ENCODE measurements around the gene RPL13. TPM values are rescaled to one million over a fixed set of nuclear protein-coding genes. Genes with fewer than 3 reads are reported as not detected.
A peak's percentile ranks its signal among the peaks of the same experiment; 100 is the strongest.

Gene RPL13
- polyA plus RNA-seq, 1 donor from 2014 or later: 2,685 TPM

DNA sequence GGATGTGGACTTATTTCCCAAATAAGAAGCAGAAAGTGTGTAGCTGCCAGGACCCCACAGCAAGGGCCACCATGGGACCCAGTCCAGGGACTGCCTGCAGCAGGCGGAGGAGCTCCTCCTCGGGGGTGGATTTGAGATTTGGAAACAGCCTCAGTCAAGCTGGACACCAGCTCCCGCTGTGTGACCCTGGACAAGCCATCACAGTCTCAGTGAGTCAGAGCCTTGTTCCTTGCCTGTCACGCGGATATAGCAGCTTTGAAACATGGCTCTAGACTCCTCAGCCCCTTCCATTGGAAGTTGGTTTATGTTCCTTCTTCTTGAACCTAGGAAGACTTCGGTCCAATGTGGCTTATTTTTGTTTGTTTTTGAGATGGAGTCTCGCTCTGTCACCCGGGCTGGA lies 40.5 kb downstream of the RPL13 start:
- H3K27me3 ChIP-seq (ENCODE audit: insufficient read depth, low read depth, low read length): no peaks in the 10 kb centered on the region
- no peaks in the 10 kb centered on the region for H3F3A ChIP-seq (ENCODE audit: insufficient read depth, low read length, poor library complexity, severe bottlenecking)
- no peak overlapping the region for H3K9ac ChIP-seq (ENCODE audit: low read length)
- no peak overlapping the region for H3K4me2 ChIP-seq (ENCODE audit: low read length)
- no peak for TF ChIP-seq POLR2AphosphoS5 (IDR thresholded peaks at IDR 0.05)
- TF ChIP-seq, protein P1, sequence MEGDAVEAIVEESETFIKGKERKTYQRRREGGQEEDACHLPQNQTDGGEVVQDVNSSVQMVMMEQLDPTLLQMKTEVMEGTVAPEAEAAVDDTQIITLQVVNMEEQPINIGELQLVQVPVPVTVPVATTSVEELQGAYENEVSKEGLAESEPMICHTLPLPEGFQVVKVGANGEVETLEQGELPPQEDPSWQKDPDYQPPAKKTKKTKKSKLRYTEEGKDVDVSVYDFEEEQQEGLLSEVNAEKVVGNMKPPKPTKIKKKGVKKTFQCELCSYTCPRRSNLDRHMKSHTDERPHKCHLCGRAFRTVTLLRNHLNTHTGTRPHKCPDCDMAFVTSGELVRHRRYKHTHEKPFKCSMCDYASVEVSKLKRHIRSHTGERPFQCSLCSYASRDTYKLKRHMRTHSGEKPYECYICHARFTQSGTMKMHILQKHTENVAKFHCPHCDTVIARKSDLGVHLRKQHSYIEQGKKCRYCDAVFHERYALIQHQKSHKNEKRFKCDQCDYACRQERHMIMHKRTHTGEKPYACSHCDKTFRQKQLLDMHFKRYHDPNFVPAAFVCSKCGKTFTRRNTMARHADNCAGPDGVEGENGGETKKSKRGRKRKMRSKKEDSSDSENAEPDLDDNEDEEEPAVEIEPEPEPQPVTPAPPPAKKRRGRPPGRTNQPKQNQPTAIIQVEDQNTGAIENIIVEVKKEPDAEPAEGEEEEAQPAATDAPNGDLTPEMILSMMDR (IDR thresholded peaks at IDR 0.05; ENCODE audit: poor library complexity, severe bottlenecking): no peak
- no peak for TF ChIP-seq RAD21 (conservative IDR thresholded peaks at IDR 0.05)
- TF ChIP-seq MXI1 (conservative IDR thresholded peaks at IDR 0.05; ENCODE audit: poor library complexity, severe bottlenecking): no peak
- TF ChIP-seq EZH2 (IDR thresholded peaks at IDR 0.05; ENCODE audit: borderline replicate concordance, insufficient read depth, low read length, poor library complexity, severe bottlenecking): no peak
- no peak for TF ChIP-seq TAF1 (IDR thresholded peaks at IDR 0.05; ENCODE audit: low read depth)
- no peak for TF ChIP-seq SMC3 (conservative IDR thresholded peaks at IDR 0.05; ENCODE audit: poor library complexity)
- TF ChIP-seq EP300 (conservative IDR thresholded peaks at IDR 0.05; ENCODE audit: poor library complexity, severe bottlenecking): no peak
- TF ChIP-seq, protein P2, sequence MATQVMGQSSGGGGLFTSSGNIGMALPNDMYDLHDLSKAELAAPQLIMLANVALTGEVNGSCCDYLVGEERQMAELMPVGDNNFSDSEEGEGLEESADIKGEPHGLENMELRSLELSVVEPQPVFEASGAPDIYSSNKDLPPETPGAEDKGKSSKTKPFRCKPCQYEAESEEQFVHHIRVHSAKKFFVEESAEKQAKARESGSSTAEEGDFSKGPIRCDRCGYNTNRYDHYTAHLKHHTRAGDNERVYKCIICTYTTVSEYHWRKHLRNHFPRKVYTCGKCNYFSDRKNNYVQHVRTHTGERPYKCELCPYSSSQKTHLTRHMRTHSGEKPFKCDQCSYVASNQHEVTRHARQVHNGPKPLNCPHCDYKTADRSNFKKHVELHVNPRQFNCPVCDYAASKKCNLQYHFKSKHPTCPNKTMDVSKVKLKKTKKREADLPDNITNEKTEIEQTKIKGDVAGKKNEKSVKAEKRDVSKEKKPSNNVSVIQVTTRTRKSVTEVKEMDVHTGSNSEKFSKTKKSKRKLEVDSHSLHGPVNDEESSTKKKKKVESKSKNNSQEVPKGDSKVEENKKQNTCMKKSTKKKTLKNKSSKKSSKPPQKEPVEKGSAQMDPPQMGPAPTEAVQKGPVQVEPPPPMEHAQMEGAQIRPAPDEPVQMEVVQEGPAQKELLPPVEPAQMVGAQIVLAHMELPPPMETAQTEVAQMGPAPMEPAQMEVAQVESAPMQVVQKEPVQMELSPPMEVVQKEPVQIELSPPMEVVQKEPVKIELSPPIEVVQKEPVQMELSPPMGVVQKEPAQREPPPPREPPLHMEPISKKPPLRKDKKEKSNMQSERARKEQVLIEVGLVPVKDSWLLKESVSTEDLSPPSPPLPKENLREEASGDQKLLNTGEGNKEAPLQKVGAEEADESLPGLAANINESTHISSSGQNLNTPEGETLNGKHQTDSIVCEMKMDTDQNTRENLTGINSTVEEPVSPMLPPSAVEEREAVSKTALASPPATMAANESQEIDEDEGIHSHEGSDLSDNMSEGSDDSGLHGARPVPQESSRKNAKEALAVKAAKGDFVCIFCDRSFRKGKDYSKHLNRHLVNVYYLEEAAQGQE (IDR thresholded peaks at IDR 0.05; ENCODE audit: borderline replicate concordance): no peak
- no peak overlapping the region for H2AFZ ChIP-seq (ENCODE audit: low read depth, low read length)
- no peaks in the 10 kb centered on the region for H3K79me2 ChIP-seq (replicated peaks; ENCODE audit: insufficient read depth, low read length)
- H3K9me3 ChIP-seq (ENCODE audit: low read length): no peaks in the 10 kb centered on the region
- no peaks in the 10 kb centered on the region for H3K36me3 ChIP-seq (ENCODE audit: insufficient read depth, low read length)
- H3K27ac ChIP-seq (ENCODE audit: low read length): no peak overlapping the region
- H4K20me1 ChIP-seq (ENCODE audit: insufficient read depth): no peaks in the 10 kb centered on the region
- no peak overlapping the region for H3K4me3 ChIP-seq (ENCODE audit: low read length)
- no peaks in the 10 kb centered on the region for H3K9me2 ChIP-seq (ENCODE audit: insufficient read depth, low read length)

DNA sequence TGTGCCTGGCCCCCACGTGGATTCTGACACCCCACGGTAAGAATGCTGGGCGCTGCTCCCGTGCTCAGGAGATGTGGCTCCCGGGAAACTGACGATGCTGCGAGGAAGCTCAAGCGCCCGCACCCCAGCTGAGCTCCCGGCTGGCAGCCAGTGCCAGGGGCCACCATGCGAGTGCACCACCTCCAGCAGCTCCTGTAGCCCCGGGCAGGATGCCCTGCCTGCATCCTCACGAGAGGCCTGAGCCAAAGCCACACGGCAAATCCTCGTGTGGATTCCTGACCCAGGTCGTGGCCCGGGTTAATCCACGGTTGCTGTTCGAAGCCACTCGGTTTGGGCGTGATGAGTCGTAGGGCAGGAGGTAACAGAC lies 41.4 kb downstream of the RPL13 start:
- Histone ChIP-seq H3K4me2 (ENCODE audit: low read length) (no peak overlapping the region), H3K9me3 (ENCODE audit: low read length) (no peaks in the 10 kb centered on the region), H3K4me3 (ENCODE audit: low read length) (peak overlapping the region; percentile 18), H3F3A (ENCODE audit: insufficient read depth, low read length, poor library complexity, severe bottlenecking) (no peaks in the 10 kb centered on the region), H3K27me3 (ENCODE audit: insufficient read depth, low read depth, low read length) (no peaks in the 10 kb centered on the region), H4K20me1 (ENCODE audit: insufficient read depth) (no peaks in the 10 kb centered on the region), H3K9me2 (ENCODE audit: insufficient read depth, low read length) (no peaks in the 10 kb centered on the region), H3K27ac (ENCODE audit: low read length) (peak overlapping the region; percentile 47), H2AFZ (ENCODE audit: low read depth, low read length) (no peak overlapping the region), H3K36me3 (ENCODE audit: insufficient read depth, low read length) (no peaks in the 10 kb centered on the region), H3K9ac (ENCODE audit: low read length) (peak overlapping the region; percentile 31), H3K79me2 (replicated peaks; ENCODE audit: insufficient read depth, low read length) (no peaks in the 10 kb centered on the region)
- TF ChIP-seq TAF1 (IDR thresholded peaks at IDR 0.05; ENCODE audit: low read depth) (no peak), POLR2AphosphoS5 (IDR thresholded peaks at IDR 0.05) (no peak), EZH2 (IDR thresholded peaks at IDR 0.05; ENCODE audit: borderline replicate concordance, insufficient read depth, low read length, poor library complexity, severe bottlenecking) (no peak), MXI1 (conservative IDR thresholded peaks at IDR 0.05; ENCODE audit: poor library complexity, severe bottlenecking) (no peak), SMC3 (conservative IDR thresholded peaks at IDR 0.05; ENCODE audit: poor library complexity) (no peak), RAD21 (conservative IDR thresholded peaks at IDR 0.05) (no peak), EP300 (conservative IDR thresholded peaks at IDR 0.05; ENCODE audit: poor library complexity, severe bottlenecking) (no peak)
- TF ChIP-seq, protein P2 (IDR thresholded peaks at IDR 0.05; ENCODE audit: borderline replicate concordance): no peak
- TF ChIP-seq, protein P1 (IDR thresholded peaks at IDR 0.05; ENCODE audit: poor library complexity, severe bottlenecking): no peak

Measured in neural cell (in vitro differentiated cells).